Stimulated activated CD4-positive, alpha-beta T cell treated with anti-CD3 and anti-CD28 coated beads, Interleukin-2, amount 100 ng/mL, for 24 hours (primary cell): ENCODE results near the gene MTMR11.

ENCODE experiments used
- DNase-seq, 2 donors: peaks; one replicate each; pipeline ENCODE4 v3.0.0-alpha.2; 2020

Gene MTMR11

DNA sequence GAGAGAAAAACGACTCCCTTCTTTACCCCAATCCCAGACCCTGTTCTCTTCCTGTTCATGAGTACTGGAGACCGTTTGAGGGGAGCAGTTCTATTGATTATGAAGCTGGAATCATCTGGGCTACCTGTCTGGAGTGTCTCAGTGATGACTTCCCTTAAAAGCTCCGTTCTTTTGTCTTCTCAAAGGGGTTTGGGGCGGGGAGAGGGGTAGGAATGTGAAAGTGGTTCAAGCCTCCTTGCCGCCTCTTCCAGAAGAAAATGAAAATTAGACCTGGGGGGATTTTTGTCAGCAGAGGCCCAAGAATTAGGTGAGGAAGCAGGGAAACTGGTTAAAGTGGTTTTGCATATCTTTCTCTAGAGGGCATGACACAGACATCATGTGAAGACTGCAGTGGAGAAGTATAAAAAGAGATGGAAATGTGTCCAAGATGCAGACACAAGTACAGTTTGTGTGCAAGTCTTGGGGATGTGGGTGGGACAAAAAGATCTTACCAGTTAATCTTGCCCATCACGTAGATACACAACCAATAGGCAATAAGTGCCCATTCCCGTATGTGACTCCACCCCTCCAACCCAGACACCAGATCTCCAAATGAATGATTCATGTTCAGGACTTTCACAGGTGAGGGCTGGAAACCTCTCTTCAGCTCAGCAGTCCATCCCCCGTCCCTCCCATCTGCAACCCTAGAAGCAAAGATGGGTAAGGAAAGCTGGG is 470 bp upstream of the MTMR11 start:
- DNase-seq, result no peak

DNA sequence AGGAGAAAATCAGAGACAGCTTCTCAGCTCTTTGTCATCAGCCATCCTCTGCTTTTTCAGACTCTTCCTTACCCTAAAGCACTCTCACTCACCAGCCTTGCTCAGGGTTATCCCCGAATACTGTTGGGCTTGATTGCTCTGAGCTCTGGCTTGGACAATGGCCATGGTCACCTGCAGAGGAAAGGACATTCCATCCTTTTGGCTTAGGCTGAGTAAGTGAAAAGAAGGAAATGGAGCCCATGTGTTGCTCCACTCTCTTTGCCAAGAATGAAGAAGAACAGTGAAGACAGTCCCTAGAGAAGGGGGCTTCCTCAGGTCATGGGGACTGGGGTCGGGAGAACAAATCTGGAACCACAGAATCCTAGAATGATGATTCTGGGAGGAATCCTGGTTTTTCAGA is 2.3 kb downstream of the MTMR11 start:
- DNase-seq, result no peak

DNA sequence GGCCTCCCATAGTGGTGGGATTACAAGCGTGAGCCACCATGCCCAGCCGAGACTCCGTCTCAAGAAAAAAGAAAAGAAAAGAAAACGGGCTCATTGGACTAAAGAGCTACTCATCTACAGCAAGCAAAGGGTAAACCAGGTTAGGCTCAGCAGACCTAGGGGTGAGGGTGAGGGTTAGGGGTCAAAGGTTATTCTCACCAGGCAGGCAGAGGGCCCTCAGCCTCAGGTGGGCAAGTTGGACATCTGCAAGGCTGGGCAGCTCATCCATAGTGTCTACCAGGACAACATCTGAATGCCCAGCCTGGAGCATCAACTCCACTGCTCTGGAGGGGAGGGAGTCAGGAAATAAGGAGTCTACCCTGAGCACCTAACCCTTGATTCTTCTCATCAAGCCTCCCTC is 3.5 kb downstream of the MTMR11 start:
- DNase-seq, result no peak

GRCh38 chr1:149932474-149932873 is 4.2 kb downstream of the MTMR11 start:
- DNase-seq, result no peak

DNA sequence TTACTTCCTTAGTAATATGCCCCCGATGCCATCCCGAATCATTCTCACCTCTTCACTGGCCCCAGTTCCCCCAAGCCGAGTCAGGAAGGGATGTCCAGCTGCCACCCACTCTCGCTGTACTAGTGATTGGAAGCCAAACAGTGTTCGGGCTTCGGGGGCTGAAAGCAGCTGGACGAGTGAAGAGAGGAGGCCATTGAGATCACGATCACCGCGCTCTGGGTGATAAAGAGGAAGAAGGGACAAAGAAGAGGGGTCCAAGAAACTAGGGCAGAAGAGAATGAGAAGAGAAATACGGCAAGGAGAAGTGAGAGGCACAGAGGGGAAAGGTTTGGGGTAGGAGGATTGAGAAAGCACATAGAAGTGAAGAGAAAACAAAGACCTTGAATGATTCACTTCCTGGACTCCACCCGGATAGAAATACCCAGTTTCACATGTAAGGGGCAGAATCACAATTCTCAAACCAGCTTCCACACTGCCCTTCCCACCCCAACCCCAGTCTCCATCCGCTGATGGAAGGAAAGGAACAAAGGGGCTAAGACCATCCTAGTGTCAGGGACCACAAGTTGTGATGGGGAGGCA is 5.4 kb downstream of the MTMR11 start:
- DNase-seq, result no peak

- DNase-seq, result no peak
Observed at GRCh38 chr1:149929856-149930255, 6.8 kb downstream of the MTMR11 start.

DNA sequence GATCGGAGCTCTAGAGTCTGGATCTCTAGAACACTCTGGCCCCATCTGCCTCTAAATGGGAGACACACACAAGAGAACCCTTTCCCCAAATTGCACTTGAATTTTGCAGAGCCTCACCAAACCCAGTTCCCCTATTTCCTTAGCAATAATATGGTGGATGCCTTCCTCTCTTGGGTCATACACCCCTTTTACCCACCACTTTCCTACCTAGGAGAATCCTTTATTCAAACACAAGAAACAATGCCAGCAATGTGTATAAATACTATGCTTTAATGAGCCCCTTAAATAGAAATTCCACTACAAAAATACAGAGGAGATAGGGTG is 8.3 kb downstream of the MTMR11 start:
- no peak for DNase-seq

DNA sequence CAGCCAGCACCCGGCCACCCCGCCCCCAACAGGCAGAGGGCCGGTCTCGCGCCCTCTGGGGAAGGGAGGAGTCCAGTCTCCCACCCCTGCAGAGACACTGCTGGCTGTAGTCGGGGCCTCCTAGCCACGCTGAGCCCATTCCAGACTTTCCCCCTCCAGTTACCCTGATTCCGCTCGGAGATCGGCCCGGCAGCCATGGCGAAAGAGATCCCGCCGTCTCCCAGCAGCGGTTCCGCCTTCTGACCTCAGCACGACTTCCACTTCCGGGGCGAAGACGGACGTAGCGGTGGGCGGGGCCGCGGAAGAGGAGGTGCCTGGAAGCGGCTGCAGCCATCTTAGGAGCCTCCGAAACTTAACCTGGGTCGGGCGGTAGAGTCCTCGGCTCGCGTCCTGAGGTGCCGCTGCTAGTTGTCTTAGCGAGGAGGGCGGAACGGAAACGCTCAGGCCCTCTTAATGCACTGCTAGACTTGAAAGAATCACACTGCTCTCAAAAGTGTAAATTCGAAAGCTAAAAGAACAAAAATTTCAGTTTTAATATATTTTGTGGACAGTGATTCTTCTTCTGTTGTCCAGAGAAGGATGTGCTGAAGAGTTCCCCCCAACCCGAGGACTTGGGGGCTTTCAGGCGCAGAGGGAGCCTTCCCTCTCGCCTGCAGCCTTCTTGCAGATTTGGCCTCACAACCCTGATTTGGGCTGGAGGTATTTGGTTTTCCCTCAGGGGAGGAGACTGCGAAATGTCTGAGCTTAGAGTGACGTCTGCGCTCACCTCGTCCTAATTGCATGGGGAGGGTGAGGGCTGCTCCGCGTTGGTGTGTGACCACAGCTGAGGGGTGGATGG is 8.9 kb downstream of the MTMR11 start, which contains the start of gene SF3B4:
Gene SF3B4 (minus strand): TSS at position 241 of the 838 bp plus-strand sequence. CDS start 44 bp downstream, at position 197.
- DNase-seq, result peak; percentile 95 to 96

DNA sequence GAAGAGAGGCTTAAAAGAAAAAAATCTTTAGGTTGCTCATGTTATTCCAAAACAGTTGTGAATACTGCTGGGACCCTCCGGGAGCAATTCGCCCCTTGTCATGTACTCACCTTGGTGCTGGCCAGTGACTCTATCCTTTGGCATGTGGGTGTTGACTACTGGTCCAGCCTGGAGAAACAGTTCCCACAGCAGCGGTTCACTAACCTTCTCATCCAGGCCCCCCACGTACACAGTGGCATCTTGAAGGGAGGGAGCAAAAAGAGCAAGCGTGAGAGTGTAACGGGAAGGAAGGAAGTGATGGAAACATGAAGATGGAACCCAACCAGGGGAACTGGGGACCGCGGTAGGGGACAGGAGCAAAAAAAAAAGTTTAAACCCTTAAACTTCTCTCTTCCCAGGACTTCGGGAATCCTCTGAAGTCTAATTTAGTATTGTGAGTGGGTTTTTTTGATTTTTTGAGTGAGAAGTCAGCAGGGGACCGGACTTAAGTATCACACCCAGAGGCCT is 9.6 kb downstream of the MTMR11 start:
- DNase-seq, result no peak

- no peak for DNase-seq
Observed at GRCh38 chr1:149926296-149926695, 10.4 kb downstream of the MTMR11 start.

GRCh38 chr1:149925751-149926150 is 10.9 kb downstream of the MTMR11 start:
- no peak for DNase-seq

GRCh38 chr1:149925345-149925744 is 11.3 kb downstream of the MTMR11 start:
- DNase-seq, result no peak

GRCh38 chr1:149923626-149924025 is 13.1 kb downstream of the MTMR11 start:
- DNase-seq, result no peak

DNA sequence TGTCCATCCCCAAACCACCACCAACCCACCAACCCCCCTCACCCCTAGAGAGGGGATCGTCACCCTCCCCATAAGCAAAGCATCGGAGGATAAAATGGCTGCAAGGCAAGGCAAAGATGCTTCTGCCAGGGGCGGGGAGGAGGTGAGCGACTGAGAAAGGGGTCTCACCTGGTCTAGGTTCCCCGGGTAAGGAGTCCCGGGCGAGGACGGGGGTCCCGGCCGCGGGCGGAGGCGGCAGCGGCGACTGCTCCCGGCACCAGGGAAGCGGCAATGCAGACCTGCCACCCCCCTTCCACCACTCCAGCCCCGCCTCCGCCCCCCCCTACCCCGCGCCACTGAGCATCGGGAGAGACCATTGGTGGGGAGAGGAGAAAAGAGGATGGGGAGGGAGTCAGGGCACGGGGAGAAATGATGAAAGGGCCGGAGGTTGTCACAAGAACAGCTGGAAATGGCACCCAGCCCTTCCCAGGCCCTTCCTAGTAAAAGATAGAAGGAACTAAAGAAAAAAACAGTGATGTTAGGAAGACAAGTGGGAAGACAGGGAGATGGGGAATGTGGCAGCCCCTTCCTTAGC is 19.0 kb downstream of the MTMR11 start, which contains the start of gene SV2A:
Gene SV2A (minus strand): TSS at position 274 of the 574 bp plus-strand sequence. CDS start 4,004 bp downstream, outside the sequence.
- peak; percentile 50 to 53 for DNase-seq

- DNase-seq, result no peak
Observed at GRCh38 chr1:149916898-149917252, 19.8 kb downstream of the MTMR11 start.

DNA sequence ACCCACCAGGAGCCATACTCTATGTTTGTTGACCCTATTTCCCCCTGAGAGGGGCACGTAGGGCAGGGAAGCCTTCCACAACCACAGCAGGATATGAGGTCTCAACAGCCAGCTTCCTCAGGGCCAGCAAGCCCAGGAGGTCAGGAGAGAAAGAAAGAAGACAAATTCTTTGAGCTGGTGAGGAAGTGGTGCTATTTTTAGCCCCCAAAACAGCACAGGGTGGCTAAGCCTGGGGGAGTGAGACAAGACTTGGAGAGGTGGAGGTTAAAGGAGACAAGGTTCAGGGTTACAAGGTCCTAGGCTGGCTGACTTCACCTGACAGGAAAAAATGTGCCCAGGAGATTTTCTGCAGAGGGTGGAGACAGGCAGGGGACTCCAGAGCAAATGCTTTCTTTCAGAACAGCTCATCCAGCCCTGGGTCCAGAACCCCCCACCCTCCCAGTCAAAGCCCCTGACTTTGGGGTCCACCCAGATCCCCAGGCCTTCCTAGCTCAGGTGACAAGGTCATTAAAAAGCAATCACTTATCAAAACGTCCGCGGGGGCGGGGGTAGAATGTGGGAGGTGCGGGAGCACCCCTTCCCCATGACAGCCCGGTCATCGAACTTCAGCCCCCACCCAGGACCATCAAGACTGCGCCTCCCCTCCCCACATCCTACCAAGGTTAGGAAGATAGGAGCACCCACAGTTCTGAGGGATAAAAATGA is 20.3 kb downstream of the MTMR11 start:
- DNase-seq, result no peak

DNA sequence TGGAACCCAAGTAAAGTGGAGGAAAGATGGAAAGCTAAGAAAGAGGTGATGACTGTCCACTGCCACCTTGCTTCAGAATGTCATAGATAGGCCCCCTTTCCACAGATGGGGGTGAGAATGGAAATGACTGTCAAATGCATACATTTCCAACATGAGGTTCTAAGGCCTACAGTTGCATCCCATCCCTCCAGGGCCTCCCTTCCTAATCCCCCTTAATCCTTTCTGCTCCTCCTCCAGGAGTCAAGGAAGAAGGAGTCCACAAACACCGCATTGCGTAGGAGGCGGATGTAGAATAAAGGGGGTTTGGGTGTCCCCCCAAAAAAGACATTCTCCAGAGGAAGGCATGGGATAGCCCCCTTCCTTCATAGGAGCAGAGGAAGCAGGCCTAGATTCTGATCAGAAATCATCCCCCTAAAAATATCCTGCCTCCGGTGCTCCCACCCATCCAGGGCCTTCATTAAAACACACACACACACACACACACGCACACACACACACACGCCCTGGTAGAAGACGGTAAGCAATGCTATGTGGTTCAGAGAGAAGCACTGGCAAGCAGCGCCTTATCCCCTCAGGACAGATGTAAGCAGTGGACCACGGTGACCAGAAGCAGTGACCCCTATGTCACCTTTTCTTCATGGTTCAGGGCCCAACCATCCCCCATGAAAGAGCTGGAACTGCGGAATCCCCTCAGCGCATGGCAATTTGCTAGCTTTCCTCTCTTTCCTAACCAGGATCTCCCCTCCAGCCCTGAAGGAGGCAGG is 21.1 kb downstream of the MTMR11 start:
- DNase-seq, result no peak

- DNase-seq, result no peak
Observed at GRCh38 chr1:149914545-149914944, 22.1 kb downstream of the MTMR11 start.

- no peak for DNase-seq
Observed at GRCh38 chr1:149906570-149907075, 30.1 kb downstream of the MTMR11 start.

DNA sequence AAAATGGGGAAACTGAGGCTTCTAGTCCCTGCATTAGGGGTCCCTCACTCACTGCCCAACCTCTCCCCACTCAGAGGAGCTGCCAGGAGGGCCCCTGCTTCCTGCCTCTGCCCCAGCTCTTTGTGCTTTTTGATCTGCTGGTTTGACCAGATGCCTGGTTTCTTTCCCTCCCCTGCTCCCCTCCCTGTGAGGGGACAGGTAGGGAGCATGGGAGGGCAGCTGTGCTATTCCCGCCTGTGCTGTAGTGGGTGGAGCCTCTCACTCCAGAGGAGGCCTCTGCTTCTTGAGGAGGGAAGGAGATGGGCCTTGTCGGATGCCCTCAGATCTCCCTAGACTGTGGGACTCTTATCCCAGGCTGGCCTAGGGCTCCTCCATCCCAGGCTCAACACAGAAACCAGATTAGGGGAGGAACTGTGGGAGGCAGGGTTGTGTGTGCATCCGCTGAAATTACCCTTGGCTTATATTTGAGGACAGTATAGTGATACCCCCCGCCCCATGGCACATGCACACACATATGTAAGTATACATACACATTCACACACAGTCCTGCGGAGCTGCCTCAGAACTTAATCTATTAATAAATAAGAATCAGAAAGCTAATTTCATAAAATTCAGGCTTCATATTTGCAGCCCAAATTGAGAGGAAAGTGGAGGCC is 32.7 kb downstream of the MTMR11 start:
- DNase-seq, result no peak
